Measurements from ENCODE around the gene ZNF423. TPM values are rescaled to one million over a fixed set of nuclear protein-coding genes. Genes with fewer than 3 reads are reported as not detected.

Gene ZNF423
- total and polyA plus RNA-seq, 4 donors: 1.1 to 14.8 (median 3.3) TPM

GRCh38 chr16:49835161-49835777, 20.6 kb downstream of the ZNF423 start:
- ATAC-seq (ENCODE audit: insufficient read depth, low FRiP score) (no peak), DNase-seq (peak in 1 of 3 donors; percentile 90)
- WGBS, 2 donors: 50 to 53% methylated on average over 11 to 13 of the region's 13 CpGs
- no peak for TF ChIP-seq CTCF (IDR thresholded peaks at IDR 0.05; ENCODE audit: control extremely low read depth, extremely low read depth)
- Histone ChIP-seq H3K4me3 (no peak overlapping the region), H3K9me3 (ENCODE audit: control insufficient read depth in 4 of 4, insufficient read depth in 3 of 4, low read length in 3 of 4) (no peaks in the 10 kb centered on the region), H3K4me1 (ENCODE audit: control insufficient read depth in 5 of 5, insufficient read depth in 5 of 5, low read length in 5 of 5) (peaks cover 0 to 77% (median 33%) of the 10 kb centered on the region in 5 donors), H3K9ac (ENCODE audit: insufficient read depth in 1 of 2, low read length in 2 of 2) (peak overlapping the region in 1 of 2 donors; percentile 44), H3K27me3 (ENCODE audit: control insufficient read depth in 3 of 3, insufficient read depth in 3 of 3, low read length in 2 of 3) (no peaks in the 10 kb centered on the region), H3K36me3 (ENCODE audit: control insufficient read depth in 4 of 4, insufficient read depth in 4 of 4, low read length in 4 of 4) (peaks cover 0 to 7% (median 0%) of the 10 kb centered on the region in 4 donors), H3K27ac (ENCODE audit: low read depth in 1 of 2, low read length in 1 of 2) (peak overlapping the region; percentile 21 to 52)

- 33 to 58% methylated on average over 15 to 19 of the region's 19 CpGs for WGBS, 2 donors
- no peaks in the 10 kb centered on the region for H3K9me3 ChIP-seq (ENCODE audit: control insufficient read depth in 4 of 4, insufficient read depth in 3 of 4, low read length in 3 of 4)
- H3K4me1 ChIP-seq (ENCODE audit: control insufficient read depth in 5 of 5, insufficient read depth in 5 of 5, low read length in 5 of 5): peaks cover 0 to 71% (median 33%) of the 10 kb centered on the region in 5 donors
- TF ChIP-seq CTCF (IDR thresholded peaks at IDR 0.05; ENCODE audit: control extremely low read depth, extremely low read depth): no peak
- peaks cover 0 to 8% (median 0%) of the 10 kb centered on the region in 4 donors for H3K36me3 ChIP-seq (ENCODE audit: control insufficient read depth in 4 of 4, insufficient read depth in 4 of 4, low read length in 4 of 4)
- no peak for ATAC-seq (ENCODE audit: insufficient read depth, low FRiP score)
- peak overlapping the region; percentile 22 to 52 for H3K27ac ChIP-seq (ENCODE audit: low read depth in 1 of 2, low read length in 1 of 2)
- peak overlapping the region in 1 of 2 donors; percentile 8 for H3K9ac ChIP-seq (ENCODE audit: insufficient read depth in 1 of 2, low read length in 2 of 2)
- peak; percentile 96 to 98 (median 98) for DNase-seq
- no peak overlapping the region for H3K4me3 ChIP-seq
- H3K27me3 ChIP-seq (ENCODE audit: control insufficient read depth in 3 of 3, insufficient read depth in 3 of 3, low read length in 2 of 3): no peaks in the 10 kb centered on the region
These were observed 21.3 kb downstream of the ZNF423 start for GRCh38 chr16:49834531-49835151.

GRCh38 chr16:49833796-49834530, 21.9 kb downstream of the ZNF423 start:
- Histone ChIP-seq H3K27ac (ENCODE audit: low read depth in 1 of 2, low read length in 1 of 2) (peak overlapping the region; percentile 52 to 56), H3K4me3 (no peak overlapping the region), H3K9me3 (ENCODE audit: control insufficient read depth in 4 of 4, insufficient read depth in 3 of 4, low read length in 3 of 4) (no peaks in the 10 kb centered on the region), H3K4me1 (ENCODE audit: control insufficient read depth in 5 of 5, insufficient read depth in 5 of 5, low read length in 5 of 5) (peaks cover 0 to 68% (median 38%) of the 10 kb centered on the region in 5 donors), H3K9ac (ENCODE audit: insufficient read depth in 1 of 2, low read length in 2 of 2) (peak overlapping the region in 1 of 2 donors; percentile 8), H3K36me3 (ENCODE audit: control insufficient read depth in 4 of 4, insufficient read depth in 4 of 4, low read length in 4 of 4) (peaks cover 0 to 8% (median 0%) of the 10 kb centered on the region in 4 donors), H3K27me3 (ENCODE audit: control insufficient read depth in 3 of 3, insufficient read depth in 3 of 3, low read length in 2 of 3) (no peaks in the 10 kb centered on the region)
- TF ChIP-seq CTCF (IDR thresholded peaks at IDR 0.05; ENCODE audit: control extremely low read depth, extremely low read depth): no peak
- DNase-seq: no peak
- no peak for ATAC-seq (ENCODE audit: insufficient read depth, low FRiP score)
- 63 to 74% methylated on average over 13 of the region's 13 CpGs for WGBS, 2 donors

Data from lung (tissue), 12 donors.